Tibial nerve (tissue), 3 donors: Measurements from ENCODE around the gene ERP44.

Experiments used
- CTCF ChIP-seq, 5 experiments: fragments of 200-600 bp in 3 of 5; fragments of 450-650 bp in 2 of 5; sonication (generic) in 3 of 5; IDR thresholded peaks; one replicate each; pipeline ENCODE4 v1.5.1; 2016 to 2019; ENCODE audit warnings: antibody characterized with exemption in 5 of 5, mild to moderate bottlenecking in 3 of 5, moderate library complexity in 2 of 5
- POLR2A ChIP-seq, 2 donors: fragments of 450-650 bp; IDR thresholded peaks; one replicate each; pipeline ENCODE4 v1.6.1; 2017; ENCODE audit warnings: antibody characterized with exemption in 2 of 2, mild to moderate bottlenecking in 2 of 2, moderate library complexity in 2 of 2

GRCh38 chr9:100057624-100058023 lies 41.2 kb downstream of the ERP44 start:
- TF ChIP-seq CTCF (IDR thresholded peaks at IDR 0.05) (no peak), POLR2A (IDR thresholded peaks at IDR 0.05) (no peak)
